ENCODE results near the gene ADA.

DNA sequence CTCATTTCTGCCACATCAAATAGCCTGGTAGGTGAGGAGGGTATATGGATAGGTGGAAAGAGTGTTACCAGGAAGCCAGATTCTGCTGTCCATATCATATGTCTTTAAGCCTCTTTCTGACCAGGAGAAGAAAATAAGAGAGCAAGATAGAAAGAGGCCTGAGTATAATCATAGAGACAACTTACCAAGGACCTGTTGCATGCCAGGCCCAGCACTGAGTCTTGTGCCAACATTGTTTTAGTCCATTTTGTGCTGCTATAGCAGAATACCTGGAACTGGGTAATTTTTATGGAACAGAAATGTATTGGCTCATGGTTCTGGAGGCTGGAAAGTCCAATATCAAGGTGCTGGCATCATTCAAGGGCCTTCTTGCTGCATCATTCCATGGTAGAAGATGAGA is 7.3 kb upstream of the ADA start:
- TF ChIP-seq CTCF (conservative IDR thresholded peaks at IDR 0.05; ENCODE audit: low read length) (no peak), EZH2phosphoT487 (IDR thresholded peaks at IDR 0.05; ENCODE audit: borderline replicate concordance, low read depth, low read length) (no peak)

Measured in OCI-LY7 (cell line).